Measurements from ENCODE around the gene HMCN1. TPM values are rescaled to one million over a fixed set of nuclear protein-coding genes. Genes with fewer than 3 reads are reported as not detected.
A peak's percentile ranks its signal among the peaks of the same experiment; 100 is the strongest.

HMCN1 gene
- total RNA-seq, 1 donor from 2014 or later = 22.2 TPM

GRCh38 chr1:185825556-185825955, 91.4 kb downstream of the HMCN1 start:
- no peak for TF ChIP-seq CTCF (IDR thresholded peaks at IDR 0.05; ENCODE audit: unreplicated experiment)
- Mint-ChIP-seq H3K27ac (ENCODE audit: unreplicated experiment) (peak overlapping the region; percentile 54), H3K4me3 (ENCODE audit: unreplicated experiment) (no peak overlapping the region), H3K9me3 (ENCODE audit: unreplicated experiment) (peaks cover 6% of the 10 kb centered on the region), H3K4me1 (ENCODE audit: unreplicated experiment) (peaks cover 9% of the 10 kb centered on the region), H3K27me3 (ENCODE audit: unreplicated experiment) (no peaks in the 10 kb centered on the region), H3K36me3 (ENCODE audit: low read depth, unreplicated experiment) (no peaks in the 10 kb centered on the region)
- DNase-seq (ENCODE audit: low spot score) = no peak

- no peaks in the 10 kb centered on the region for H3K27me3 Mint-ChIP-seq (ENCODE audit: unreplicated experiment)
- DNase-seq (ENCODE audit: low spot score) = no peak
- no peaks in the 10 kb centered on the region for H3K36me3 Mint-ChIP-seq (ENCODE audit: low read depth, unreplicated experiment)
- no peaks in the 10 kb centered on the region for H3K9me3 Mint-ChIP-seq (ENCODE audit: unreplicated experiment)
- TF ChIP-seq CTCF (IDR thresholded peaks at IDR 0.05; ENCODE audit: unreplicated experiment) = no peak
- peaks cover 15% of the 10 kb centered on the region for H3K4me1 Mint-ChIP-seq (ENCODE audit: unreplicated experiment)
- no peak overlapping the region for H3K4me3 Mint-ChIP-seq (ENCODE audit: unreplicated experiment)
- no peak overlapping the region for H3K27ac Mint-ChIP-seq (ENCODE audit: unreplicated experiment)
Observed at GRCh38 chr1:185834371-185834905, 100.2 kb downstream of the HMCN1 start.

- Mint-ChIP-seq H3K4me3 (ENCODE audit: unreplicated experiment) (no peak overlapping the region), H3K36me3 (ENCODE audit: low read depth, unreplicated experiment) (no peaks in the 10 kb centered on the region), H3K27me3 (ENCODE audit: unreplicated experiment) (no peaks in the 10 kb centered on the region), H3K27ac (ENCODE audit: unreplicated experiment) (peak overlapping the region; percentile 4), H3K4me1 (ENCODE audit: unreplicated experiment) (peaks cover 17% of the 10 kb centered on the region), H3K9me3 (ENCODE audit: unreplicated experiment) (no peaks in the 10 kb centered on the region)
- no peak for DNase-seq (ENCODE audit: low spot score)
- TF ChIP-seq CTCF (IDR thresholded peaks at IDR 0.05; ENCODE audit: unreplicated experiment) = no peak
Observed at GRCh38 chr1:185835191-185835590, 101.0 kb downstream of the HMCN1 start.

- H3K27me3 Mint-ChIP-seq (ENCODE audit: unreplicated experiment) = no peaks in the 10 kb centered on the region
- H3K9me3 Mint-ChIP-seq (ENCODE audit: unreplicated experiment) = no peaks in the 10 kb centered on the region
- DNase-seq (ENCODE audit: low spot score) = no peak
- TF ChIP-seq CTCF (IDR thresholded peaks at IDR 0.05; ENCODE audit: unreplicated experiment) = no peak
- H3K4me3 Mint-ChIP-seq (ENCODE audit: unreplicated experiment) = no peak overlapping the region
- H3K36me3 Mint-ChIP-seq (ENCODE audit: low read depth, unreplicated experiment) = no peaks in the 10 kb centered on the region
- peak overlapping the region; percentile 76 for H3K27ac Mint-ChIP-seq (ENCODE audit: unreplicated experiment)
- peaks cover 30% of the 10 kb centered on the region for H3K4me1 Mint-ChIP-seq (ENCODE audit: unreplicated experiment)
Observed at GRCh38 chr1:185837711-185838110, 103.5 kb downstream of the HMCN1 start.

- no peaks in the 10 kb centered on the region for H3K36me3 Mint-ChIP-seq (ENCODE audit: low read depth, unreplicated experiment)
- no peaks in the 10 kb centered on the region for H3K27me3 Mint-ChIP-seq (ENCODE audit: unreplicated experiment)
- peaks cover 34% of the 10 kb centered on the region for H3K4me1 Mint-ChIP-seq (ENCODE audit: unreplicated experiment)
- peak overlapping the region; percentile 76 for H3K27ac Mint-ChIP-seq (ENCODE audit: unreplicated experiment)
- H3K4me3 Mint-ChIP-seq (ENCODE audit: unreplicated experiment) = no peak overlapping the region
- no peak for DNase-seq (ENCODE audit: low spot score)
- TF ChIP-seq CTCF (IDR thresholded peaks at IDR 0.05; ENCODE audit: unreplicated experiment) = no peak
- H3K9me3 Mint-ChIP-seq (ENCODE audit: unreplicated experiment) = no peaks in the 10 kb centered on the region
Observed at GRCh38 chr1:185838111-185838510, 103.9 kb downstream of the HMCN1 start.

Measured in endothelial cell (in vitro differentiated cells).